DOHH2 (cell line): Measurements from ENCODE around the gene VILL.

ENCODE experiments used
- H3F3A ChIP-seq: fragments of 200-600 bp; sonication (generic), shearing (Covaris generic); 2 replicates; pipeline ENCODE4 v1.6.0; 2016; ENCODE audit warnings: antibody characterized with exemption, mild to moderate bottlenecking; ENCODE audit not compliant: control insufficient read depth, insufficient read depth
- H3K27ac ChIP-seq: fragments of 200-600 bp; sonication (generic); 2 replicates; pipeline ENCODE4 v1.5.1; 2014; ENCODE audit warnings: low read depth, mild to moderate bottlenecking, low read length, moderate library complexity
- H3K27me3 ChIP-seq: fragments of 200-600 bp; sonication (generic); 2 replicates; pipeline ENCODE4 v1.6.1; 2014; ENCODE audit warnings: mild to moderate bottlenecking, low read length, mixed read lengths; ENCODE audit not compliant: control insufficient read depth
- H3K36me3 ChIP-seq: fragments of 200-600 bp; sonication (generic); 2 replicates; pipeline ENCODE4 v1.6.1; 2014; ENCODE audit warnings: mild to moderate bottlenecking, low read length, moderate library complexity, mixed read lengths; ENCODE audit not compliant: control insufficient read depth
- H3K4me1 ChIP-seq: fragments of 200-600 bp; sonication (generic); 2 replicates; pipeline ENCODE4 v1.6.1; 2014; ENCODE audit warnings: mild to moderate bottlenecking, low read length, mixed read lengths; ENCODE audit not compliant: control insufficient read depth
- H3K4me2 ChIP-seq: fragments of 200-600 bp; sonication (generic); 2 replicates; pipeline ENCODE4 v1.6.0; 2014; ENCODE audit warnings: mild to moderate bottlenecking, low read length, moderate library complexity
- H3K4me3 ChIP-seq: fragments of 200-600 bp; sonication (generic); 2 replicates; pipeline ENCODE4 v1.5.1; 2014; ENCODE audit warnings: mild to moderate bottlenecking, low read length, mixed read lengths
- H3K79me2 ChIP-seq: fragments of 200-600 bp; sonication (generic); 2 replicates; pipeline ENCODE4 v1.6.1; 2014; ENCODE audit warnings: mild to moderate bottlenecking, low read length, mixed read lengths; ENCODE audit not compliant: control insufficient read depth
- H3K9me2 ChIP-seq: fragments of 200-600 bp; sonication (generic); replicated peaks from 2 replicates; pipeline ENCODE4 v1.6.1; 2014; ENCODE audit warnings: mild to moderate bottlenecking, low read length, mixed read lengths; ENCODE audit not compliant: control insufficient read depth
- H3K9me3 ChIP-seq: fragments of 200-600 bp; sonication (generic); 2 replicates; pipeline ENCODE4 v1.6.1; 2014; ENCODE audit warnings: antibody characterized with exemption, low read length, mixed read lengths; ENCODE audit not compliant: control insufficient read depth, insufficient read depth
- H4K20me1 ChIP-seq: fragments of 200-600 bp; sonication (generic); 2 replicates; pipeline ENCODE4 v1.6.0; 2014; ENCODE audit warnings: low read depth, mild to moderate bottlenecking, antibody characterized with exemption, low read length, moderate library complexity; ENCODE audit not compliant: control insufficient read depth, insufficient read depth
- EZH2phosphoT487 ChIP-seq: fragments of 200-600 bp; sonication (generic); IDR thresholded peaks from 2 replicates; pipeline ENCODE4 v1.6.1; 2017; ENCODE audit warnings: borderline replicate concordance, mild to moderate bottlenecking, antibody characterized with exemption, low read length, moderate library complexity, mixed read lengths
- TF ChIP-seq, protein P1 (sequence below): fragments of 200-600 bp; sonication (generic); IDR thresholded peaks from one replicate; pipeline ENCODE4 v1.5.1; 2014; ENCODE audit warnings: antibody characterized with exemption, mild to moderate bottlenecking, low read depth, low read length; ENCODE audit not compliant: poor library complexity, severe bottlenecking

VILL gene

DNA sequence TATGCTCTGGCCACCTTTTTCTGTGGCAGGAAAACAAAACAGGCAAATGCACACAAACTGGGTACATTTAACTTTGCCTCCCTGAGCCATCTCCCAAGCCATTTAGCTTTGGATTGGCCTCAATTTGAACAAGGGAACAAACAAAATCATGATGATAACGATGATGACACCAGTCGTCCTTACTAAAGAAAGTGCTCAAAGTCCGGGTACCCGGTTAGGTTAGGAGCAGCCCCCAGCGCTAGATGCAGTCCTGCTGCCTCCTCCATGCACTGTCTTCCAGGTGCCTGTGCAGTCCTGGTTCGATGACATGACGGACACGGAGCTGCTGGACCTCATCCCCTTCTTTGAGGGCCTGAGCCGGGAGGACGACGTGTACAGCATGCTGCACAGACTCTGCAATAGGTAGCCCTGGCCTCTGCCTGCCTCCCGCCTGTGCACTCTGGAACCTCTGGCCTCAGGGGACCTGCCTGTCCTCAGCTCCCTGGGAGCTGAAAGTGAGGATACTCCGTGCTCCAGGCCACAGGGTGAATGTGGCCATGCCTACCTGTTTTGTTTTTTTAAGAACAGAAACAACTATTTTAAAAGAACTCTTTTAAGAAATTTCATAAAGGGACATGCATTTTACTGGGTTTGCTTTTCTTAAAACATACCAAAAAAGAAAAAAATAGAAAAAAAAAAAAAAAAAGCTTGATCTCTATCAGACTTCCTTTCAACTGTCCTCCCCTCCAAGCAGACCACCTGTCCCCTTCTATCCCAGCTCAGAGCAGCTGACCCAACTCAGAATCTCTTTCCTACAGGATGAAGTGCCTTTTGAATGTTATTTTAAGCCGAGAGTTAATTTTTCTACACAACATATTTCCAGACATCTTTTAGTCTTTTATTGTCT, 9.9 kb upstream of the VILL start:
- no peak overlapping the region for H3K27ac ChIP-seq
- H3K36me3 ChIP-seq: no peaks in the 10 kb centered on the region
- H3K4me2 ChIP-seq: no peak overlapping the region

DNA sequence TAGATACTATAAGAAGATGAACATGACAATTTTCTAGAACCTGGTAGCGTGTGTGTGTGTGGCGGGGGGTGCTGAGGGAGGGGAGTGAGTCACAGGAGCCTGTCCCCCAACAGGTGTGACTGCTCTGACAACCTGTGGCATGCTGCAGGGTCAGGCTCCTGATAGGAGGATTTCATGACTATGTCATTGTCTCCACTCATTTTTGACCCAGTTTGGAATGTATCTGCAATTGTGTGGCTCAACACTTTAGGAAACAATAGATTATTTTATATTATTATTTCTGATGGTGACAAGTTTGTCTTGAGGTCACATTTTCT, 9.3 kb upstream of the VILL start:
- Histone ChIP-seq H3K27me3 (peaks cover 9% of the 10 kb centered on the region), H3K27ac (no peak overlapping the region)
- TF ChIP-seq, protein P1, sequence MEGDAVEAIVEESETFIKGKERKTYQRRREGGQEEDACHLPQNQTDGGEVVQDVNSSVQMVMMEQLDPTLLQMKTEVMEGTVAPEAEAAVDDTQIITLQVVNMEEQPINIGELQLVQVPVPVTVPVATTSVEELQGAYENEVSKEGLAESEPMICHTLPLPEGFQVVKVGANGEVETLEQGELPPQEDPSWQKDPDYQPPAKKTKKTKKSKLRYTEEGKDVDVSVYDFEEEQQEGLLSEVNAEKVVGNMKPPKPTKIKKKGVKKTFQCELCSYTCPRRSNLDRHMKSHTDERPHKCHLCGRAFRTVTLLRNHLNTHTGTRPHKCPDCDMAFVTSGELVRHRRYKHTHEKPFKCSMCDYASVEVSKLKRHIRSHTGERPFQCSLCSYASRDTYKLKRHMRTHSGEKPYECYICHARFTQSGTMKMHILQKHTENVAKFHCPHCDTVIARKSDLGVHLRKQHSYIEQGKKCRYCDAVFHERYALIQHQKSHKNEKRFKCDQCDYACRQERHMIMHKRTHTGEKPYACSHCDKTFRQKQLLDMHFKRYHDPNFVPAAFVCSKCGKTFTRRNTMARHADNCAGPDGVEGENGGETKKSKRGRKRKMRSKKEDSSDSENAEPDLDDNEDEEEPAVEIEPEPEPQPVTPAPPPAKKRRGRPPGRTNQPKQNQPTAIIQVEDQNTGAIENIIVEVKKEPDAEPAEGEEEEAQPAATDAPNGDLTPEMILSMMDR: no peak
- TF ChIP-seq EZH2phosphoT487: no peak

More for the DNA sequence above, 9.9 kb upstream of the VILL start:
- H3K4me1 ChIP-seq: no peaks in the 10 kb centered on the region
- H4K20me1 ChIP-seq: no peaks in the 10 kb centered on the region
- no peaks in the 10 kb centered on the region for H3K9me3 ChIP-seq
- no peaks in the 10 kb centered on the region for H3K9me2 ChIP-seq
- peaks cover 9% of the 10 kb centered on the region for H3K27me3 ChIP-seq
- TF ChIP-seq, protein P1: no peak
- TF ChIP-seq EZH2phosphoT487: no peak
- no peaks in the 10 kb centered on the region for H3F3A ChIP-seq
- no peaks in the 10 kb centered on the region for H3K79me2 ChIP-seq
- no peak overlapping the region for H3K4me3 ChIP-seq

GRCh38 chr3:37982331-37982730, 8.3 kb upstream of the VILL start:
- H3K4me3 ChIP-seq: no peak overlapping the region
- H3K36me3 ChIP-seq: no peaks in the 10 kb centered on the region
- H3K27me3 ChIP-seq: peaks cover 9% of the 10 kb centered on the region
- H3K4me1 ChIP-seq: no peaks in the 10 kb centered on the region
- no peaks in the 10 kb centered on the region for H3K79me2 ChIP-seq
- no peaks in the 10 kb centered on the region for H4K20me1 ChIP-seq
- H3K4me2 ChIP-seq: no peak overlapping the region
- H3K9me2 ChIP-seq: no peaks in the 10 kb centered on the region
- H3K27ac ChIP-seq: no peak overlapping the region
- H3F3A ChIP-seq: no peaks in the 10 kb centered on the region
- TF ChIP-seq, protein P1: no peak
- no peak for TF ChIP-seq EZH2phosphoT487
- H3K9me3 ChIP-seq: no peaks in the 10 kb centered on the region

More for the DNA sequence above, 9.3 kb upstream of the VILL start:
- Histone ChIP-seq H3K4me2 (no peak overlapping the region), H3K4me3 (no peak overlapping the region), H4K20me1 (no peaks in the 10 kb centered on the region), H3F3A (no peaks in the 10 kb centered on the region), H3K4me1 (no peaks in the 10 kb centered on the region), H3K9me3 (no peaks in the 10 kb centered on the region), H3K79me2 (no peaks in the 10 kb centered on the region), H3K36me3 (no peaks in the 10 kb centered on the region), H3K9me2 (no peaks in the 10 kb centered on the region)
